Stimulated activated CD4-positive, alpha-beta T cell treated with anti-CD3 and anti-CD28 coated beads, Interleukin-1b, Interleukin-23, amount 100 ng/mL, for 24 hours (primary cell): ENCODE data around the gene ELF1.
"Not testable (repeated sequence)": the region's sequence is repeated elsewhere in the genome, so short reads cannot be mapped to it uniquely, and the experiment has no call there.

ENCODE experiments used
- DNase-seq, 4 experiments: peaks; one replicate each; pipeline ENCODE4 v3.0.0-alpha.2; 2020; ENCODE audit warnings: low read depth in 4 of 4, low spot score in 1 of 4

The ELF1 gene

DNA sequence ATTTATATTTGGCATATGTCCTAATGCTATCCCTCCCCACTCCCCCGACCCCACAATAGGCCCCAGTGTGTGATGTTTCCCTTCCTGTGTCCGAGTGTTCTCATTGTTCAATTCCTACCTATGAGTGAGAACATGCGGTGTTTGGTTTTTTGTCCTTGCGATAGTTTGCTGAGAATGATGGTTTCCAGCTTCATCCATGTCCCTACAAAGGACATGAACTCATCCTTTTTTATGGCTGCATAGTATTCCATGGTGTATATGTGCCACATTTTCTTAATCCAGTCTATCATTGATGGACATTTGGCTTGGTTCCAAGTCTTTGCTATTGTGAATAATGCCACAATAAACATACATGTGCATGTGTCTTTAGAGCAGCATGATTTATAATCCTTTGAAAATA is 23.3 kb upstream of the ELF1 start:
- DNase-seq = not testable (repeated sequence)

DNA sequence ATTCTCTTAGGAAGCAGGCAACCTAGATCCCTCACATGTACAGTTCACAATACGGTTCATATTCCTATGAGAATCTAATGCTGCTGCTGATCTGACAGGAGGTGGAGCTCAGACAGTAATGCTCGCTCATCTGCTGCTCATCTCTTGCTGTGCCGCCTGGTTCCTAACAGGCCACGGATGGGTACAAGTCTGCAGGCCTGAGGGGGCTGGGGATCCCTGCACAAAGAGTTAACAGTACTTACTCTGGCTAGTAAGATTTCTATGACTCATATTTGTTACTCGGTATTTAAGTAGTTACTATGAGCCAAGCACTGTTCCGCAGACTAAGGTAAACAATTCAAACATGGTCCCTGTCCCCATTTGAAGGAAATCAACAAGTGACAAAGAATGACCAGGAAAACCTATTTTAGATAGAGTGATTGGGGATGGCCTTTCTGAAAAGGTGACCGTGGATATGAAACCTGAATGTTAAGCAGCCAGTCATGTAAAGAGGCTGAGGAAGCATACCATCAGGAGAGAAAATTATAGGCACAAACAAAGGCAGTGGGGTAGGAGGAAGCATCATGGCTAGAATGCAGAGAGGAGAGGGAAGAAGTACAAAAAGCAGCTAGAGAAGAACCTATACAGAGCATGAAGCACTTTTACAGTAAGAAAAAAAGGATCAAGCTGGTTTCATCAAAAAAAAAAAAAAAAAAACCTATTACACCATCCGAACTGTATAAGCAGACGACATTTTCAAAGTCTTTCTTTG is 21.6 kb upstream of the ELF1 start:
- DNase-seq = no peak

DNA sequence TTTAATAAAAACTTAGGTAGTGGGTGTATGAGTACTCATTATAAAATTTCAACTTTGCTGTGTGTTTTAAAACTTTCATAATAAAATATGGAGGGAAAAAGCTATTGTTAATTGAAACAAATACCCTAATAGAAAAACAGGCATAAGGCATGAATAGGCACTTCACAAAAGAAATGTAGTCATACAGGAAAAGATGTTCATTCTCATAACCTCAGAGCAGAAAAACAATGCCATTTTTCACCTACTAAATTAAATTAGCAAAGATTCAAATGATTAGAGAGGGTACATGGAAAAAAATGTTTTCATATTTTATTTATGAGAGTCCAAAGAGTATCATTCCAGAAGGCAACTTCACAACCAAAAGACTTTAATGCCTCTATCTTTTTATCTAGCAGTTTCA is 20.6 kb upstream of the ELF1 start:
- DNase-seq = no peak

DNA sequence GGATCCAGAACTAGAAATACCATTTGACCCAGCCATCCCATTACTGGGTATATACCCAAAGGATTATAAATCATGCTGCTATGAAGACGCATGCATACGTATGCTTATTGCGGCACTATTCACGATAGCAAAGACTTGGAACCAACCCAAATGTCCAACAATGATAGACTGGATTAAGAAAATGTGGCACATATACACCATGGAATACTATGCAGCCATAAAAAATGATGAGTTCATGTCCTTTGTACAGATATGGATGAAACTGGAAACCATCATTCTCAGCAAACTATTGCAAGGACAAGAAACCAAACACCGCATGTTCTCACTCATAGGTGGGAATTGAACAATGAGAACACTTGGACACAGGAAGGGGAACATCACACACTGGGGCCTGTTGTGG is 17.4 kb upstream of the ELF1 start:
- DNase-seq = not testable (repeated sequence)

DNA sequence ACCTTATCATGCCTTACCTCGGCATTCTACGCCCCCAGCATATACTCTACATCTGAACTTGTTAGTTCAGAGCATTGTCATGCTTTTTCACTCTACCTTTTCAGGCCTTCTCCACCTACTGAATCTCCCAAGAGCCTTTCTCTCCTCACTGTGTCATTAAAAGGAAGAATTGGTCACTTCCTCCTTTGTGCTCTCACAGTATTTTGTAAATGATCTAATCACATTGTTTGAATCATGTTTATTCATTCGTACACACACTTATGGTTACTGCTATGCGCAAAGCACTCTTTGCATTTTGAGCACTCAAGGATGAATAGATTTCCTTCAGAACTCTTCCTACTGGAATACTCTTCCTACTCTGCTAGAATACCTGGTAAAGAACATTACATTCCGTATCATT is 15.8 kb upstream of the ELF1 start:
- no peak for DNase-seq

DNA sequence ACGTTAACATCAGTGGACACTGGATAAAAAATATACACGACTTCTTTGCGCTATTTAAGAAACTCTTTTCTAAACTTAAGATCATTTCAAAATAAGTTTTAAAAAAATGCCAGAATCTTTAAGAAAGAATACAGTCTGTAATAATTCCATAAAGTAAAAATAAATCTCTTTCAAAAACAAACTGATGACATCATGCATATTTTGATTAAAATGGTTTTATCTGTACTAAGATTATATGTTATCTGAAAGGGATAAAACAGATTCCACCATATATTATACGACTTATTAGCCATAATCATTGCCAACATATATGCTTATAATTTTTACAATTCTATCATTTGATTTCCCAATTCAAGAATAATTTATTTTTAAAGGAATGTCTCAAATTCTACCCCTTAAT is 15.3 kb upstream of the ELF1 start:
- DNase-seq = no peak

DNA sequence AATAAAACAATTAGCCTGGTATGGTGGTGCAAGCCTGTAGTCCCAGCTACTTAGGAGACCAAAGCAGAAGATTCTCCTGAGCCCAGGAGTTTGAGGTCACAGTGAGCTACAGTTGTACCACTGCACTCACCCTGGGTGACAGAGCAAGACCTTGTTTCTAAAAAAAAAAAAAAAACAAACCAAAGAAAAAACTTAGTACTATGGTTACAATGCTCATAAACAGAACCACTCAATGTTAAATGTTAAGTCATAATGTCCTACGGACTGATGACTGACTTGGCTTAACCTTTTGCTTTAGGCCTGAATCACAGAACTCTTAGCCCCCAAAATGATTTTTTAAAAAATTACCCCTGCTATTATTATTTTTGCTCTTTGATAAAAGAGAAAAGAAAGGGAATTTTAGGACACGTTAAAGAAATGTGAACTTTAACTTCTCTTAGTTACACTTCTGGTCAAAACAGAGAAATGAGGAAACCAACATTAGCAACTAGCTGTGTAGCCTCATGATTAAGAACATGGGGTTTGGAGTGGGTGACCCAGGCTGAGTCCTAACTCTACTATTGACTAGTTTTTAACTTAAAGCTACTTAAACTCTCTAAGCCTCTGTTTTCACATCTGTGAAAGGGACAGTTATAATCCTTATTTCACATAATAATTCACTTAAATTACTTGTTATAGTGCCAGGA is 13.7 kb upstream of the ELF1 start:
- DNase-seq = no peak

DNA sequence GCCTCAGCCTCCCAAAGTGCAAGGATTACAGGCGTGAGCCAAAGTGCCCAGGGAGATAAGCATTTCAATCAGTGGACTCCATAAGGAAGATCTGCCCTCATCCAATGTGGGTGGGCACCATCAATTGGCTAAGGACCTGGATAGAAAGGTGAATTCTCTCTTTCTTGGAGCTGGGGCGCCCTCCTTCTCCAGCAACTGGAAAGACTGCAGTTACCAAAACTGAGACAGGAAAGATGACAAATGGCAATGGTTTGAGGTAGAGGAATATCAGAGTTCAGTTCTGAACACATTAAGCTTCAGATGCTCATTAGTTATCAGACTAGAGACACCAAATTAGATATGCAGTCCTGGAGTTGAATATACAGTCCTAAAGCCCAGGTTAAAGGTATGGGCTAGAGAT is 10.5 kb upstream of the ELF1 start:
- DNase-seq = no peak

DNA sequence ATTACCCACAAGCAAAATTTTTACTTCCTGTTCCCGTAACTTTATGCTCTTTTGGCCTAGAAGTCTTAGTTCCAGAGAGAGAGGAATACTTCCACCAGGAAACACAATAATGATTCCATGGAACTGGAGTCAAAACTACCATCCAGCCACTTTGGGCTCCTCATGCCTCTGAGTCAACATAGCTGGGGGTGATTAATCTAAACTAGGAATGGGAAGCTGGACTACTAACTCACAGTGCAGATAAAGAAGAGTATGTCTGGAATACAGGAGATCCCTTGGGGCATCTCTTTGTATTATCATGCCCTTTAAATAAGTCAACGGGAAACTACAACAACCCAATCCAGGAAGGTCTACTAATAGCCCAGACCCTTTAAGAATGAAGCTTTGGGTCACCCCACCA is 8.9 kb upstream of the ELF1 start:
- DNase-seq = no peak

DNA sequence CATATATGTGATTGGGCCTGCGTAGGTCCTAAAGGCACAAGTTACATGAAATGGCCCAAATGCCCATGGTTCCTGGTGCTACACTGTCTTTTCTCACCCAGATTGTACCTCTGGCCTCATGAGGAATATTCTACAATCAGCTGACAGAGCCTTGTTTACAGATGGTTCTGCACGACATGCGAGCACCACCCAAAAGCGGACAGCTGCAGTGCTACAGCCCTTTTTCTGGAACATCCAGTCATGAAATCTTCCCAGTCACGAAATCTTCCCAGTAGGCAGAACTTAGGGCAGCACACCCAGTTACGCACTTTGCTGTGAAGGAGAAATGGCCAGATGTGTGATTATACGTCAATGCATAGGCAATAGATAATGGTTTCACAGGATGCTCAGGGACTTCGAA is 7.7 kb upstream of the ELF1 start:
- no peak for DNase-seq

DNA sequence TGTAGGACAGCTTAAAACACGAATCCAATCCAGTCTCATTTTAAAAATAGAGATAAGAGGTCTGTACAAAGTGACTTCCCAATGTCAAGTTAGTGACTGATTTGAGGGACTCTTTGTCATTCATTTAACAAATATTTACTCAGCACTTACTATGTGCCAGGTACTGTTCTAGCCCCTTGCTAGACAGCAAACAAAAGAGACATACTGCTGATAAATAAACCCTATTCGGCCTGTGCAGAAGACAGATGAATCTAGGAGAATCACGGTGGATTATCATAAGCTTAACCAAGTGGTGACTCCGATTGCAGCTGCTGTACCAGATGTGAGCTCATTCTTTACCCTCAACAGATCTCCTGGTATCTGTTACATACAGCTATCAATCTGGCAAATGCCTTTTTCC is 6.4 kb upstream of the ELF1 start:
- DNase-seq = no peak

DNA sequence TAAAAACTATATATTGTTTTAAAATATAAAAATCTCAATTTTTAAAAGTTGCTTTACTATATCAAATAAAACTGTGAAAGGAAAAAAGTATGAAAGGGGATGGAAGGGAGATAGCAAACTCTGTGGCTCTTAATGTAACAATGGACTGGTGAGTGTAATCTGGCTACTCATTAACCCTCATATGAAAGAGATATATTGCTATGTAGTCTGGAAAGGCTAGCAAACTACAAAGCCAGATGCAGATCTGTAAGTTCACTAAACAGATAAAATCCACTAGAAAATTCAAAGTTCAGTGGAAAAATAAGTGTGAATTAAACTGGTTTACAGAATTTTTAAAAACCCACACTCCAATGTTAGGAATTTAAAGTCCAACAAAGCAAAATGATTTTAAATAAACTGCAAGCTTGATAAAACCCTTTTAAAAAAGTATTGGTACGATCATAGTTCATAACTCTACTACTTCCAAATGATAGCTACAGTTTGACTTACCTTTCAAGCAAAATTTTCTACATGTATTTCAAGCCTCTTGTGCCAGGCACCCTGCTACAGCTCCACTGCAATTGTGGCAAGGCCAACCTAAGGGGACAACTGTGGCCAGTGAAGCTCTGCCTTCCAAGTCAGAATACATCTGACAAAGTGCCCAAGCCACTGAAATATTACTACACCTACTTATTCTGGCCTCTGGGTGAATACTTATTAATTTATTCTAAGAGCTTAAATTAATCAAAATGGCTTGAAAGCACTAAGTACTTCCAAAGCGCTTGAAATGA is 647 bp upstream of the ELF1 start:
- no peak for DNase-seq

DNA sequence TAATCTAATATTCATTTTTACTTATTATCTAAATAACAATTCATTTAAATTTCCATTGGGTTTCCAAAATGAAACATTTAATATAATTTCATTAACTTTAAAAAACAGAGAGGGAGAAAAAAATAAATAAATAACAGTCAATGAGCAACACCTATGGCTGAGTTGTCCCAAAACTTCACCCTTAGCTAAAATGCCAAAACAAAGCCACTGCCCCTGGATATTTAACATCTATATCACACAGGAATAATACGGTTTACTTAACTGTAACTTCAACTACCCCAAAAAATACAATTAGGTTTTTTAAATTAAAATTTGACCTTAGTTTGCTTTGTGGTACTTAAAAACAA is 541 bp downstream of the ELF1 start:
- no peak for DNase-seq

DNA sequence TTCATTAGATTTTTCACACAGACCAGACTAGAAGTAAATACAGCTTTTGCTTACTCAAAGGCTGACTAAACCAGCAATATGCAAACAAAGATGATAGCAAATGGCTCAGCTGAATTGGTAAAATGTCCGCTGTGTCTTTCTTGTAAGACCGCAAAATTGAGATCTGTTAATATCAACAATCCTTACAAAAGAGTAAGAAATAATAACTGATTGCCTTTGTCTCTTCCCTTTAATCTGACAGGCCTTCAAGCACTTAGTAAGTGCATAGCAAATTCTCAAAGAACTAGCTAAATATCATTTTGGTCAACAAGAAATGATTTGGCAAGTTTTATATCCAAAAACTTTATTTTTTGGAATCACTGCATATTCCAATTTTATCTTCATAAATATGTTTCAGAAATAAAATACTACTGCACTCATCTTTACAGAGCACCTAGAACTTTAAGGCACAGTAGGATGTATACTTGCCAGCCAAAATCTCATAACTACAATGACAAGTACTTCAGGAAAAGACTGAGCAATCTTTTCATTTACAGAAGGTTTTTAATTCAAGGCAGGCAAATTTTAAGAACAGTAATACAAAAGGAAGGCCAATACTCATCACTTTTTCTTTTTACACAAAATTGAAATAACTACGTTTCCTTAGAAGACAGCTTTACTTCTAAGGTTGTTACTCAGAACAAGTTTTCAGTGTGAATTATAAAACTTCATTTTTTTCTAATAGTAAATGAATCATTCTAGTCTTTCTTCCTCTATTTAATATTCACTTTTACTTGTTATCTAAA is 1.1 kb downstream of the ELF1 start:
- no peak for DNase-seq

DNA sequence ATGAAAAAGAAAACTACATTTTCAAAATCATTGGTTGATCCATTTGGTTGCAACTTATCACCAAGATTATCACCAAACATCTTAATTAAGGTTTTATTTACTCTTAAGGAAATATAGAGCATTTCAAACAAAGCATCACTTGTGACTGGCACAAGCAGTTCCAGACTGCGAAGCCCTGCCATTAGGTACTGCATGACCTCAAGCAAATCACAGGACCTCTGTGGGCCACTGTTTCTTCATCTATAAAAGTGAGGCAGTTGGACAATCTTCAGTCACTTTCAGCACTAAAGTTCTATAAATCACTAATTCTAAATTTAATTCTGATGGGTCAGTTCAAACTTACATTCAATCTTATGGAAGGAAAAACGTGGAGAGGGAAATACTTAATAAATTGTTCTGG is 2.0 kb downstream of the ELF1 start:
- no peak for DNase-seq

DNA sequence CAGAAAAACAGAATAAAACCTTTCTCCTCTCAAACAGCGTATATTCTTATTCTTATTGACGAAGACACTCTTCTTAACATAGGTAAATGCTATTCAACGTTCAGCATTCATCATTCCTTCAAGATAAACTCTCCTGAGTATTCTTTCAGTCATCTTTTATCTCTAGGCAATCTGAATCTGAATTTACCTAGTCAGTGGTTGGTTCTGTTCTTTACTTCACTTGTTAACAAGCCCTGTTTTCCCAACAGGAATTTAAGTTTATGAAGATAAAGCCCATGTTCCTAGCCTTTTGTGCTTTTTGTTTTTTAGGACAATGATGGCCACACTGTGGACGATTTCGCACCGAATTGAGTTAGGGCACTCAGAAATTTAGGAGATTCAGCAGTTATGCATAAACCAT is 3.2 kb downstream of the ELF1 start:
- no peak for DNase-seq

DNA sequence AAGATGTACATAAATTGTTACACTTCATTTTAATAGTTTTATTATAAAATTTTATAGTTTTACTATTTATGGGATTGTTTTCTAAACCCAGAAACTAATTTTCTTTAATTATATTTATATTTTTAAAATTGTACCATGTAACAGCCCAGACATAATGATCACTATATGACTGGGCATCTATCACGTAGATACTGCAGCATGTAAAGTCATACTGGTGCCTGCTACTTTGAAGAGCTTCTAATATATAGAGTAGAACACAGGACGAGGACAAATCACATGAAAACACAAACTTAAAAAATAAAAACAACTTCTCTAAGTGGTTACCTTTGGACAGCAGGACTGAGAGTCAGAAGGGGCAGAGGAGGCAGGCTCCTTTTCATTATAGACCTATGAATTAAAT is 5.3 kb downstream of the ELF1 start:
- DNase-seq = no peak

DNA sequence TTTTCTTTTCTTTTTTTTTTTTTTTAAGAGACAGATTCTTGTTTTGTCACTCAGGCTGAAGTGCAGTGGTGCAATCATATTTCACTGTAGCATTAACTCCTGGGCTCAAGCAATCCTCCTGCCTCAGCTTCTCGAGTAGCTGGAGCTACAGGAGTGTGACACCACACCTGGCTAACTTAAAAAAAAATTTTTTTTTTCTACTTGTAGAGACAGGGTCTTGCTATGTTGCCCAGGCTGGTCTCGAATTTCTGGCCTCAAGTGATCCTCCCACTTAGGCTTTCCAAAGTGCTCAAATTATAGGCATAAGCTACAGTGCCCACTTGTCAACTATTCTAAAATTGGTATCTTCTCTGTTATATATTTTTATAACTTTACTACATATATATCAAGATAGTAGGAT is 6.6 kb downstream of the ELF1 start:
- DNase-seq = no peak

DNA sequence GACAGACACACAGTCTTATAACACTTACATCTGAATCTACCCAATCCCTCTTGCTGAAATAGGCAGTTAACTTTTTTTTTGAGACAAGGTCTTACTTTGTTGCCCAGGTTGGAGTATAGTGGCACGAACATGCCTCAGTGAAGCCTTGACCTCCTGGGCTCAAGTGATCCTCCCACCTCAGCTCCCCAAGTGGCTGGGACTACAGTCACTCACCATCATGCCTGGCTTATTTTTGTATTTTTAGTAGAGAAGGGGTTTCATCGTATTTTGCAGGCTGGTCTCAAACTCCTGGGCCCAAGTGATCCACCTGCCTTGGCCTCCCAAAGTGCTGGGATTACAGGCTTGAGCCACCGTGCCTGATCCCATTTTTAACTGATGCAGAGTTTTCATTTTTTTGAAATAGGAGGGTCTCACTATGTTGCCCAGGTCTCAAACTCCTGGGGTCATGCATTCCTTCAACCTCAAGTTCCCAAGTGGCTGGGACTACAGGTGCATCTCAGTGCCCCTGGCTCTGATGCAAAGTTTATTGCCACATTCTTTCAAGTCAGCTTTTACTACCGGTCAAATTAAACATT is 7.6 kb downstream of the ELF1 start:
- no peak for DNase-seq

DNA sequence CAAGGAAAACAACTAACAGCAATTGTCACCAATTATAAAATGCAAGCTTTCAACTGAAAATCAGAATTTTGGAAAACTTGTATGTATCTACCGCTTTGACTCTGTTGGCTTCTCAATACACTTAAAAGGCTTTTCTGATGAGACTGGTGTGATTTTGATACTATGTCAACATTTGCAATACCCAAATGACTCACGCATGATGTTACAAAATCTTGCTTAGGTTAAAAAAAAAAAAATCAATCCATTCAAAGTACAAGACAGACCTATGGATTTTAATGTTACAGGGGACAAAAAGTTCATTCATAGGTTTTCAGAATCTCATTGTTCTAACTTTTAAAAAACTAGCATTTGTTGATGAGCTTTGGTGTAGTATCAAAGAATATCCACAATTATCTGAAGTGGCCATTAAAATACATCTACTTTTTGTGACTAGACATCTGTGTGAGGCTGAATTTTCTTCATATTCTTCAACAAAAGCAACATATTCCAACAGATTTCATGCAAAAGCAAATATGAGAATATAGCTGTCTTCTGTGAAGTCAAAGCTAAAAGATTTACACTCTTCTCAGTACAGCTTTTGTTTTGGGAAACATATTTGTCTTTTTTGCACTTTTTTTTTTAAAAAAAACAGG is 10.7 kb downstream of the ELF1 start:
- no peak for DNase-seq

DNA sequence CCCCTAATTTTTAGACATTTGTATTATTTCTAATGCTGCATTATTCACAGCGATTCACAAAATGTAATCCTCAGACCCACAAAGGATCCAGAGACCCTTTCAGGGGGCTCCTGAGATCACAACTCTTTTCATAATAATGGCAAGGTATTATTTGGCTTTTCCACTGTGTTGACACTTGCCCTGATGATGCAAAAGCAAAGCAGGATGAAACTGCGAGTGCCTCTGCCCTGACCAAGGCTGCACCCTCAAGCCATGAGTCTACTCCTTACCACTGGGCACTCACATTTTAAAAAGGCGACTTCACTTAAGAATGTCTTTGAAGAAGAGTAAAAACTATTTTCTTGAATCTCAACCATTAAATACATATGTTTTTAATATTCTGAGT is 11.4 kb downstream of the ELF1 start:
- no peak for DNase-seq
